HEK293 (cell line): ENCODE results near the gene RNF34.

Experiments
- CTCF ChIA-PET: fragments of 350-600 bp; formaldehyde crosslinking; extraction: SDS; loops from one replicate; lab custom pipeline; 2021; ENCODE audit warnings: antibody characterized with exemption; lab: Yijun Ruan, JAX
- POLR2A ChIA-PET: fragments of 300-600 bp; formaldehyde crosslinking; extraction: SDS; loops from one replicate; lab custom pipeline; 2020; ENCODE audit warnings: antibody characterized with exemption, inconsistent platforms; lab: Yijun Ruan, JAX
- H3K27ac ChIP-seq: fragments of 200-500 bp; sonication (Bioruptor generic); 2 replicates; pipeline ENCODE4 v1.5.1; 2014; ENCODE audit warnings: low read depth, low read length, control low read depth, inconsistent platforms; ENCODE audit errors: extremely low read depth
- H3K36me3 ChIP-seq, 2 experiments: fragments of 200-500 bp in 1 of 2; sonication (Bioruptor generic) in 1 of 2; 1 replicate in 1 of 2; 2 replicates in 1 of 2; pipeline ENCODE4 v1.5.1; 2014 to 2017; ENCODE audit warnings: inconsistent platforms in 2 of 2, low read length in 2 of 2; ENCODE audit not compliant: control insufficient read depth in 2 of 2, insufficient read depth in 1 of 2
- H3K4me1 ChIP-seq: fragments of 200-500 bp; sonication (Bioruptor generic); 2 replicates; pipeline ENCODE4 v1.5.1; 2014; ENCODE audit warnings: mild to moderate bottlenecking, low read length, inconsistent platforms; ENCODE audit not compliant: control insufficient read depth, insufficient read depth
- H3K4me3 ChIP-seq: 2 replicates; pipeline ENCODE4 v1.5.1; 2011; ENCODE audit warnings: low read depth, mild to moderate bottlenecking, control low read depth, low read length, moderate library complexity
- H3K9me3 ChIP-seq: fragments of 200-500 bp; sonication (Bioruptor generic); 2 replicates; pipeline ENCODE4 v1.5.1; 2014; ENCODE audit warnings: low read depth, low read length, inconsistent platforms; ENCODE audit not compliant: control insufficient read depth, insufficient read depth
- GLI2 ChIP-seq: fragments of 450-650 bp; formaldehyde crosslinking; IDR thresholded peaks from 2 replicates; pipeline ENCODE4; 2017; ENCODE audit warnings: missing biosample characterization, missing genetic modification characterization, low read depth, borderline replicate concordance
- HOXD13 ChIP-seq: sonication (generic); formaldehyde crosslinking; IDR thresholded peaks from 2 replicates; pipeline ENCODE4 v1.8.0; 2022; ENCODE audit warnings: missing genetic modification reagents, borderline replicate concordance
- IKZF3 ChIP-seq: fragments of 450-650 bp; IDR thresholded peaks from 2 replicates; pipeline ENCODE4 v1.5.0; 2018; ENCODE audit warnings: missing biosample characterization, mild to moderate bottlenecking, missing genetic modification characterization, moderate library complexity
- KLF1 ChIP-seq: fragments of 450-650 bp; formaldehyde crosslinking; IDR thresholded peaks from 2 replicates; pipeline ENCODE4 v1.5.1; 2016; ENCODE audit warnings: missing biosample characterization, missing genetic modification characterization
- KLF8 ChIP-seq: fragments of 450-650 bp; formaldehyde crosslinking; IDR thresholded peaks from 2 replicates; pipeline ENCODE4 v1.5.1; 2016; ENCODE audit warnings: missing biosample characterization, missing genetic modification characterization
- KLF9 ChIP-seq: fragments of 450-650 bp; formaldehyde crosslinking; IDR thresholded peaks from 2 replicates; pipeline ENCODE4 v1.5.1; 2016; ENCODE audit warnings: missing biosample characterization, missing genetic modification characterization, low read depth
- PRDM1 ChIP-seq: fragments of 450-650 bp; formaldehyde crosslinking; IDR thresholded peaks from 2 replicates; pipeline ENCODE4; 2016; ENCODE audit warnings: missing biosample characterization, missing genetic modification characterization
- RBAK ChIP-seq: fragments of 450-650 bp; formaldehyde crosslinking; IDR thresholded peaks from 2 replicates; pipeline ENCODE4 v1.5.1; 2016; ENCODE audit warnings: missing biosample characterization, missing genetic modification characterization
- REPIN1 ChIP-seq: fragments of 450-650 bp; formaldehyde crosslinking; IDR thresholded peaks from 2 replicates; pipeline ENCODE4 v1.5.1; 2017; ENCODE audit warnings: missing biosample characterization, missing genetic modification characterization, low read depth
- TCF7L2 ChIP-seq: IDR thresholded peaks from 2 replicates; pipeline ENCODE4 v1.6.1; 2011; ENCODE audit warnings: low read depth, mild to moderate bottlenecking, inconsistent platforms, low read length, moderate library complexity, borderline replicate concordance
- ZBTB8A ChIP-seq: fragments of 450-650 bp; formaldehyde crosslinking; IDR thresholded peaks from 2 replicates; pipeline ENCODE4 v1.5.1; 2016; ENCODE audit warnings: missing biosample characterization, missing genetic modification characterization
- ZIC2 ChIP-seq: fragments of 450-650 bp; formaldehyde crosslinking; IDR thresholded peaks from 2 replicates; pipeline ENCODE4 v1.5.1; 2016; ENCODE audit warnings: missing biosample characterization, missing genetic modification characterization
- ZNF350 ChIP-seq: fragments of 450-650 bp; formaldehyde crosslinking; IDR thresholded peaks from 2 replicates; pipeline ENCODE4 v1.5.0; 2017; ENCODE audit warnings: missing biosample characterization, mild to moderate bottlenecking, missing genetic modification characterization
- ZNF366 ChIP-seq: fragments of 450-650 bp; formaldehyde crosslinking; conservative IDR thresholded peaks from 2 replicates; pipeline ENCODE4 v1.5.1; 2016; ENCODE audit warnings: missing biosample characterization, missing genetic modification characterization
- ZNF555 ChIP-seq: fragments of 450-650 bp; formaldehyde crosslinking; conservative IDR thresholded peaks from 2 replicates; pipeline ENCODE4 v1.5.1; 2017; ENCODE audit warnings: missing biosample characterization, mild to moderate bottlenecking, missing genetic modification characterization, inconsistent platforms
- ZNF596 ChIP-seq: fragments of 450-650 bp; IDR thresholded peaks from 2 replicates; pipeline ENCODE4 v1.5.0; 2018; ENCODE audit warnings: missing biosample characterization, mild to moderate bottlenecking, missing genetic modification characterization, moderate library complexity
- ZNF626 ChIP-seq: fragments of 450-650 bp; sonication (Bioruptor Pico); formaldehyde crosslinking; IDR thresholded peaks from 2 replicates; pipeline ENCODE4 v1.5.1; 2018; ENCODE audit warnings: missing biosample characterization, missing genetic modification characterization, inconsistent platforms
- ZNF629 ChIP-seq: fragments of 450-650 bp; formaldehyde crosslinking; IDR thresholded peaks from 2 replicates; pipeline ENCODE4 v1.5.1; 2017; ENCODE audit warnings: missing biosample characterization, missing genetic modification characterization
- TF ChIP-seq, protein P1 (sequence below): fragments of 450-650 bp; formaldehyde crosslinking; IDR thresholded peaks from 2 replicates; pipeline ENCODE4 v1.5.1; 2016; ENCODE audit warnings: missing biosample characterization, missing genetic modification characterization
- TF ChIP-seq, protein P2 (sequence below): fragments of 450-650 bp; formaldehyde crosslinking; IDR thresholded peaks from 2 replicates; pipeline ENCODE4 v1.5.1; 2017; ENCODE audit warnings: missing biosample characterization, missing genetic modification characterization
- TF ChIP-seq, protein P3 (sequence below): fragments of 450-650 bp; formaldehyde crosslinking; IDR thresholded peaks from 2 replicates; pipeline ENCODE4 v1.5.1; 2016; ENCODE audit warnings: missing biosample characterization, missing genetic modification characterization
- TF ChIP-seq, protein P4 (sequence below): fragments of 450-650 bp; formaldehyde crosslinking; IDR thresholded peaks from 2 replicates; pipeline ENCODE4 v1.5.1; 2016; ENCODE audit warnings: missing biosample characterization, missing genetic modification characterization

The RNF34 gene

DNA sequence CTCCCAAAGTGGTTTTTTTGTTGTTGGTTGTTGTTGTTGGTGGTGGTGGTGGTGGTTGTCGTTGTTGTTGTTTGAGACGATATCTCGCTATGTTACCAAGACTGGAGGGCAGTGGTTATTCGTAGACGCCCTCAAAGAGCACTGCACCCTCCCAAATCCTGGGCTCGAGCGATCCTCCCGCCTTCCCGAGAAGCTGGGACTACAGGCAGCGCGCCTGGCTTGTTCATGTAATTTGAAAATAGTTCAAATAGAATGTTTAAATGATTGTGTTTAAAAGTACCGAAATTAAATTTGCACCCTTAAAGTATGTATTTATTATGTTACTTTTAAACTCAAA lies 47.3 kb upstream of the RNF34 start:
- ChIA-PET CTCF (interaction anchor here (4.9 kb wide), 1 partner anchor 19 kb away, joined by 33 read pairs; no protein-coding TSS in a partner anchor), POLR2A (interaction anchor here (0.6 to 2.8 kb wide), 15 partner anchors 12 to 337 kb away, joined by 3 to 65 read pairs (median 5); partner anchors contain the start of genes CAMKK2 and RNF34)
- H3K27ac ChIP-seq: peak overlapping the region; percentile 32
- H3K4me3 ChIP-seq: peak overlapping the region; percentile 93
- H3K9me3 ChIP-seq: no peaks in the 10 kb centered on the region
- no peak for TF ChIP-seq ZNF626 (tag by site-specific recombination)
- no peaks in the 10 kb centered on the region for H3K4me1 ChIP-seq
- peaks cover 0 to 6% of the 10 kb centered on the region in 2 experiments; a peak in 2 of 3 replicates for H3K36me3 ChIP-seq

DNA sequence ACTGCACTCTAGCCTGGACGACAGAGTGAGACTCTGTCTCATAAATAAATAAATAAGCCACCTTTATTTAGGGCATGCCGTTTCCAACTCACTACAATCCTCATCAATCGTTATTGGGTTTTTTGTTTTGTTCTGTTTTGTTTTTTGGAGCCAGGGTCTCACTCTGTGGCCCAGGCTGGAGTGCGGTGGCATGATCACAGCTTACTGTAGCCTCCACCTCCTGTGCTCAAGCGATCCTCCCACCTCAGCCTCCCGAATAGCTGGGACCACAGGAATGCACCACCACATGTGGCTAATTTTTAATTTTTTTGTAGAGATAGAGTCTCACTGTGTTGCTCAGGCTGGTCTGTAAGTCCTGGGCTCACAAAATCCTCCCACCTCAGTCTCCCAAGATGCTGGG lies 44.1 kb upstream of the RNF34 start:
- Histone ChIP-seq H3K36me3 (no peaks in the 10 kb centered on the region), H3K4me3 (no peak overlapping the region), H3K4me1 (no peaks in the 10 kb centered on the region), H3K27ac (no peak overlapping the region), H3K9me3 (no peaks in the 10 kb centered on the region)
- ChIA-PET CTCF (interaction anchor here (0.6 to 0.7 kb wide), 3 partner anchors 11 to 420 kb away, joined by 3 to 4 read pairs (median 3); no protein-coding TSS in a partner anchor), POLR2A (interaction anchor here (0.9 kb wide), 1 partner anchor 44 kb away, joined by 3 read pairs; the partner anchor contains the start of gene RNF34)
- TF ChIP-seq ZIC2 (no peak), HOXD13 (no peak), RBAK (tag by site-specific recombination) (no peak), ZNF555 (tag by site-specific recombination) (no peak), KLF9 (tag by site-specific recombination) (no peak)

DNA sequence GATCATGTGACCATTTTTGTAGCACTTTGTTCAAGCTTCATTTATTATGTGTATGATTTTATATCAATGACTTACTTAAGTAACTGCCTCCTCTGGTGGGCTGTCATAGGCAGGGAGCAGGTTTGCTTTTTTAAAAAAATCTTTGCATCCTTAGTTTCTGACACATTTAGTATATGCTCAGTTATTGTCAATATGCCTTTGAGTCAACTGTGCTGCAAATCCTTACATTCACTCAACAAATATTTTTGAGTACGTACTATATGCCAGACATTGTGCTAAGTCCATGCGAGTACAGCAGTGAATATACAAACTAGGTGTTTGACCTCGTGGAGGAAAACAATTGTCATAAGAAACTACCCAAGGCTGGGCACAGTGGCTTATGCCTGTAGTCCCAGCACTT lies 43.3 kb upstream of the RNF34 start:
- H3K4me3 ChIP-seq: no peak overlapping the region
- H3K36me3 ChIP-seq: no peaks in the 10 kb centered on the region
- ChIA-PET POLR2A (interaction anchor here (0.9 kb wide), 1 partner anchor 44 kb away, joined by 3 read pairs; the partner anchor contains the start of gene RNF34), CTCF (no interaction called here)
- no peak for TF ChIP-seq TCF7L2
- TF ChIP-seq, protein P1, sequence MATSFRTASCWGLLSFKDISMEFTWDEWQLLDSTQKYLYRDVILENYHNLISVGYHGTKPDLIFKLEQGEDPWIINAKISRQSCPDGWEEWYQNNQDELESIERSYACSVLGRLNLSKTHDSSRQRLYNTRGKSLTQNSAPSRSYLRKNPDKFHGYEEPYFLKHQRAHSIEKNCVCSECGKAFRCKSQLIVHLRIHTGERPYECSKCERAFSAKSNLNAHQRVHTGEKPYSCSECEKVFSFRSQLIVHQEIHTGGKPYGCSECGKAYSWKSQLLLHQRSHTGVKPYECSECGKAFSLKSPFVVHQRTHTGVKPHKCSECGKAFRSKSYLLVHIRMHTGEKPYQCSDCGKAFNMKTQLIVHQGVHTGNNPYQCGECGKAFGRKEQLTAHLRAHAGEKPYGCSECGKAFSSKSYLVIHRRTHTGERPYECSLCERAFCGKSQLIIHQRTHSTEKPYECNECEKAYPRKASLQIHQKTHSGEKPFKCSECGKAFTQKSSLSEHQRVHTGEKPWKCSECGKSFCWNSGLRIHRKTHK (tag by site-specific recombination): no peak
- TF ChIP-seq, protein P2, sequence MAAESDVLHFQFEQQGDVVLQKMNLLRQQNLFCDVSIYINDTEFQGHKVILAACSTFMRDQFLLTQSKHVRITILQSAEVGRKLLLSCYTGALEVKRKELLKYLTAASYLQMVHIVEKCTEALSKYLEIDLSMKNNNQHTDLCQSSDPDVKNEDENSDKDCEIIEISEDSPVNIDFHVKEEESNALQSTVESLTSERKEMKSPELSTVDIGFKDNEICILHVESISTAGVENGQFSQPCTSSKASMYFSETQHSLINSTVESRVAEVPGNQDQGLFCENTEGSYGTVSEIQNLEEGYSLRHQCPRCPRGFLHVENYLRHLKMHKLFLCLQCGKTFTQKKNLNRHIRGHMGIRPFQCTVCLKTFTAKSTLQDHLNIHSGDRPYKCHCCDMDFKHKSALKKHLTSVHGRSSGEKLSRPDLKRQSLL (tag by site-specific recombination): no peak
- no peak for TF ChIP-seq KLF8
- TF ChIP-seq REPIN1: no peak
- TF ChIP-seq ZIC2: no peak
- TF ChIP-seq, protein P3, sequence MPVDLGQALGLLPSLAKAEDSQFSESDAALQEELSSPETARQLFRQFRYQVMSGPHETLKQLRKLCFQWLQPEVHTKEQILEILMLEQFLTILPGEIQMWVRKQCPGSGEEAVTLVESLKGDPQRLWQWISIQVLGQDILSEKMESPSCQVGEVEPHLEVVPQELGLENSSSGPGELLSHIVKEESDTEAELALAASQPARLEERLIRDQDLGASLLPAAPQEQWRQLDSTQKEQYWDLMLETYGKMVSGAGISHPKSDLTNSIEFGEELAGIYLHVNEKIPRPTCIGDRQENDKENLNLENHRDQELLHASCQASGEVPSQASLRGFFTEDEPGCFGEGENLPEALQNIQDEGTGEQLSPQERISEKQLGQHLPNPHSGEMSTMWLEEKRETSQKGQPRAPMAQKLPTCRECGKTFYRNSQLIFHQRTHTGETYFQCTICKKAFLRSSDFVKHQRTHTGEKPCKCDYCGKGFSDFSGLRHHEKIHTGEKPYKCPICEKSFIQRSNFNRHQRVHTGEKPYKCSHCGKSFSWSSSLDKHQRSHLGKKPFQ (tag by site-specific recombination): no peak
- no peak for TF ChIP-seq GLI2 (tag by site-specific recombination)
- H3K27ac ChIP-seq: no peak overlapping the region
- H3K4me1 ChIP-seq: no peaks in the 10 kb centered on the region
- no peaks in the 10 kb centered on the region for H3K9me3 ChIP-seq

DNA sequence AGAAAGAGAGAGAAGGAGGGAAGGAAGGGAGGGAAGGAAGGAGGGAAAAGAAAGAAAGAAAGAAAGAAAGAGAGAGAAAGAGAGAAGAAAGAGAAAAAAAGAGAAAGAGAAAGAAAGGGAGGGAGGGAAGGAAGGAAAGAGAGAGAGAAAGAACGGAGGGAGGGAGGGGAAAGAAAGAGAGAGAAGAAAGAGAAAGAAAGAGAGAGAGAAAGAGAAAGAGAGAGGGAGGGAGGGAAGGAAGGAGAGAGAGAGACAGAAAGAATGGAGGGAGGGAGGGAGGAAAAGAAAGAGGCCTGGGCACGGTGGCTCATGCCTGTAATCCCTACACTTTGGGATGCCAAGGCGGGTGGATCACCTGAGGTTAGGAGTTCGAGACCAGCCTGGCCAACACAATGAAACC lies 42.6 kb upstream of the RNF34 start:
- H3K9me3 ChIP-seq: no peaks in the 10 kb centered on the region
- ChIA-PET CTCF (no interaction called here), POLR2A (interaction anchor here (1.1 kb wide), 1 partner anchor 43 kb away, joined by 4 read pairs; the partner anchor contains the start of gene RNF34)
- H3K27ac ChIP-seq: no peak overlapping the region
- H3K4me3 ChIP-seq: no peak overlapping the region
- H3K36me3 ChIP-seq: no peaks in the 10 kb centered on the region
- no peak for TF ChIP-seq ZBTB8A
- no peak for TF ChIP-seq ZNF629 (tag by site-specific recombination)
- TF ChIP-seq ZNF366 (tag by site-specific recombination): peak; percentile 97
- no peak for TF ChIP-seq IKZF3
- TF ChIP-seq PRDM1 (tag by site-specific recombination): peak; percentile 87
- TF ChIP-seq, protein P4, sequence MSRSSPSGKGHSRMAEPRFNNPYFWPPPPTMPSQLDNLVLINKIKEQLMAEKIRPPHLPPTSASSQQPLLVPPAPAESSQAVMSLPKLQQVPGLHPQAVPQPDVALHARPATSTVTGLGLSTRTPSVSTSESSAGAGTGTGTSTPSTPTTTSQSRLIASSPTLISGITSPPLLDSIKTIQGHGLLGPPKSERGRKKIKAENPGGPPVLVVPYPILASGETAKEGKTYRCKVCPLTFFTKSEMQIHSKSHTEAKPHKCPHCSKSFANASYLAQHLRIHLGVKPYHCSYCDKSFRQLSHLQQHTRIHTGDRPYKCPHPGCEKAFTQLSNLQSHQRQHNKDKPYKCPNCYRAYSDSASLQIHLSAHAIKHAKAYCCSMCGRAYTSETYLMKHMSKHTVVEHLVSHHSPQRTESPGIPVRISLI (tag by site-specific recombination): no peak
- TF ChIP-seq ZNF350 (tag by site-specific recombination): no peak
- no peak for TF ChIP-seq KLF1 (tag by site-specific recombination)
- peak; percentile 85 for TF ChIP-seq ZNF596 (tag by site-specific recombination)
- no peaks in the 10 kb centered on the region for H3K4me1 ChIP-seq
